HG03520 (cell line): Measurements from ENCODE around the gene PCED1A.

ENCODE experiments used
- ATAC-seq: cut with Tn5 transposase; IDR thresholded peaks from one replicate; pipeline ENCODE4 v1.9.1; 2021; ENCODE audit warnings: mild to moderate bottlenecking, moderate library complexity; ENCODE audit not compliant: unreplicated experiment

The PCED1A gene

GRCh38 chr20:2805689-2806350, 34.6 kb downstream of the PCED1A start:
- no peak for ATAC-seq

- no peak for ATAC-seq
These were observed 35.4 kb downstream of the PCED1A start for GRCh38 chr20:2804852-2805688.

GRCh38 chr20:2804041-2804828, 36.2 kb downstream of the PCED1A start:
- no peak for ATAC-seq

- no peak for ATAC-seq
These were observed 39.1 kb downstream of the PCED1A start for GRCh38 chr20:2801286-2801728.

GRCh38 chr20:2800521-2801285, 39.8 kb downstream of the PCED1A start, which contains the start of gene CPXM1:
TSS of gene CPXM1 (minus strand) at chr20:2800627. CDS start at chr20:2800572, 55 bp downstream.
- ATAC-seq = peak; percentile 64

- ATAC-seq = no peak
These were observed 40.6 kb downstream of the PCED1A start for GRCh38 chr20:2799688-2800520.

- no peak for ATAC-seq
These were observed 41.2 kb downstream of the PCED1A start for GRCh38 chr20:2799271-2799670.

GRCh38 chr20:2798814-2799213, 41.6 kb downstream of the PCED1A start:
- no peak for ATAC-seq

GRCh38 chr20:2798095-2798805, 42.2 kb downstream of the PCED1A start:
- ATAC-seq = no peak

GRCh38 chr20:2797136-2797983, 43.1 kb downstream of the PCED1A start:
- ATAC-seq = no peak

GRCh38 chr20:2796011-2796660, 44.3 kb downstream of the PCED1A start:
- no peak for ATAC-seq

- ATAC-seq = no peak
These were observed 45.0 kb downstream of the PCED1A start for GRCh38 chr20:2795451-2795850.

- ATAC-seq = no peak
These were observed 45.5 kb downstream of the PCED1A start for GRCh38 chr20:2794866-2795447.

GRCh38 chr20:2794202-2794748, 46.2 kb downstream of the PCED1A start:
- no peak for ATAC-seq

- ATAC-seq = no peak
These were observed 47.0 kb downstream of the PCED1A start for GRCh38 chr20:2793471-2793870.
